H1 (cell line): ENCODE results near the gene PPP6R1. TPM values are rescaled to one million over a fixed set of nuclear protein-coding genes. Genes with fewer than 3 reads are reported as not detected.

ENCODE experiments used
- CTCF ChIA-PET: fragments of 300-600 bp; sonication (Branson Sonifier 250); formaldehyde crosslinking; loops from one replicate; lab custom pipeline; 2021; ENCODE audit not compliant: partially characterized antibody; lab: Charles Lee
- POLR2A ChIA-PET: fragments of 300-600 bp; sonication (Branson Sonifier 250); formaldehyde crosslinking; loops from one replicate; lab custom pipeline; 2021; ENCODE audit warnings: inconsistent platforms; ENCODE audit not compliant: partially characterized antibody; lab: Charles Lee
- DNase-seq, 2 experiments: peaks; one replicate each; pipeline versions ENCODE4 v3.0.0 to v3.0.0-alpha.2; 2010 to 2022; ENCODE audit warnings: low spot score in 2 of 2, low read depth in 1 of 2, mixed read lengths in 1 of 2
- FAIRE-seq: peaks from 2 replicates; lab custom pipeline; 2011; peaks lifted over from hg19 to GRCh38; lab: Jason Lieb, UNC
- H2AFZ ChIP-seq: 2 replicates; pipeline ENCODE4 v1.8.1; 2012; ENCODE audit warnings: low read length, inconsistent platforms
- H2AK5ac ChIP-seq: 2 replicates; pipeline ENCODE4 v1.6.1; 2013; ENCODE audit warnings: low read depth, low read length
- H2BK120ac ChIP-seq: replicated peaks from 2 replicates; pipeline ENCODE3; 2013; ENCODE audit warnings: low read depth, low read length, inconsistent platforms
- H2BK12ac ChIP-seq: 2 replicates; pipeline ENCODE4 v1.6.1; 2013; ENCODE audit warnings: low read depth, low read length
- H2BK15ac ChIP-seq: 2 replicates; pipeline ENCODE4 v1.6.1; 2013; ENCODE audit warnings: low read length
- H2BK20ac ChIP-seq: 2 replicates; pipeline ENCODE4 v1.6.1; 2013; ENCODE audit warnings: low read length
- H2BK5ac ChIP-seq: 2 replicates; pipeline ENCODE4 v1.6.1; 2013; ENCODE audit warnings: low read depth, low read length
- H3K14ac ChIP-seq: 2 replicates; pipeline ENCODE4 v1.6.1; 2013; ENCODE audit warnings: inconsistent platforms; ENCODE audit not compliant: insufficient read length
- H3K18ac ChIP-seq: 2 replicates; pipeline ENCODE4 v1.6.1; 2013; ENCODE audit warnings: low read length; ENCODE audit errors: extremely low read depth
- H3K23ac ChIP-seq: 2 replicates; pipeline ENCODE4 v1.6.1; 2013; ENCODE audit warnings: inconsistent platforms; ENCODE audit not compliant: insufficient read length
- H3K23me2 ChIP-seq: 2 replicates; pipeline ENCODE4 v1.6.1; 2013; ENCODE audit warnings: low read depth, low read length
- H3K27ac ChIP-seq: 2 replicates; pipeline ENCODE4 v1.6.1; 2011; ENCODE audit warnings: low read depth, low read length, inconsistent platforms
- H3K27me3 ChIP-seq, 4 experiments: replicated peaks in 1 of 4; 1 replicate in 1 of 4; 2 replicates in 3 of 4; pipeline versions ENCODE4 v1.6.1 to v1.8.1; 2011 to 2013; ENCODE audit warnings: low read length in 3 of 4, mild to moderate bottlenecking in 3 of 4, inconsistent platforms in 2 of 4, mixed read lengths in 2 of 4, moderate library complexity in 1 of 4; ENCODE audit not compliant: control insufficient read depth in 3 of 4, insufficient read depth in 3 of 4; ENCODE audit errors: extremely low read depth in 1 of 4
- H3K36me3 ChIP-seq, 4 experiments: 2 replicates each; pipeline versions ENCODE4 v1.6.1 to v1.8.1; 2011 to 2013; ENCODE audit warnings: mild to moderate bottlenecking in 4 of 4, low read length in 3 of 4, moderate library complexity in 2 of 4, control low read depth in 1 of 4, inconsistent platforms in 1 of 4; ENCODE audit not compliant: insufficient read depth in 4 of 4, control insufficient read depth in 2 of 4
- H3K4ac ChIP-seq: replicated peaks from 2 replicates; pipeline ENCODE3; 2013; ENCODE audit warnings: low read length, low read depth, mixed read lengths, inconsistent platforms; ENCODE audit not compliant: insufficient read length
- H3K4me1 ChIP-seq, 4 experiments: replicated peaks in 1 of 4; 1 replicate in 1 of 4; 2 replicates in 3 of 4; pipeline versions ENCODE4 v1.6.1 to v1.8.1; 2011 to 2013; ENCODE audit warnings: low read length in 3 of 4, inconsistent platforms in 2 of 4, mixed read lengths in 1 of 4; ENCODE audit not compliant: insufficient read depth in 4 of 4, control insufficient read depth in 3 of 4
- H3K4me2 ChIP-seq, 2 experiments: 2 replicates each; pipeline versions ENCODE4 v1.6.1 to v1.8.1; 2011 to 2013; ENCODE audit warnings: low read depth in 2 of 2, low read length in 2 of 2, control low read depth in 1 of 2, inconsistent platforms in 1 of 2, mild to moderate bottlenecking in 1 of 2; ENCODE audit not compliant: insufficient read depth in 1 of 2
- H3K4me3 ChIP-seq, 4 experiments: fragments of 200-600, 300-600 bp in 1 of 4; sonication (generic), shearing (Covaris generic), sonication (Bioruptor Twin) in 1 of 4; 2 replicates each; pipeline versions ENCODE4 v1.5.1 to v1.8.1; 2011 to 2016; ENCODE audit warnings: low read length in 4 of 4, low read depth in 3 of 4, control low read depth in 2 of 4, inconsistent platforms in 2 of 4, mild to moderate bottlenecking in 2 of 4, mixed read lengths in 1 of 4, moderate library complexity in 1 of 4; ENCODE audit not compliant: insufficient read depth in 2 of 4; ENCODE audit errors: extremely low read depth in 1 of 4
- H3K56ac ChIP-seq: replicated peaks from 2 replicates; pipeline ENCODE3; 2013; ENCODE audit warnings: low read depth, mild to moderate bottlenecking, mixed read lengths, low read length, inconsistent platforms; ENCODE audit not compliant: insufficient read length
- H3K79me1 ChIP-seq: 2 replicates; pipeline ENCODE4 v1.6.1; 2013; ENCODE audit warnings: low read depth, low read length, control low read depth
- H3K79me2 ChIP-seq, 2 experiments: 2 replicates each; pipeline versions ENCODE4 v1.6.1 to v1.8.1; 2012 to 2013; ENCODE audit warnings: low read length in 2 of 2, mild to moderate bottlenecking in 2 of 2, inconsistent platforms in 1 of 2; ENCODE audit not compliant: insufficient read depth in 2 of 2, control insufficient read depth in 1 of 2
- H3K9ac ChIP-seq, 4 experiments: replicated peaks in 1 of 4; 1 replicate in 1 of 4; 2 replicates in 3 of 4; pipeline versions ENCODE4 v1.6.1 to v1.8.1; 2011 to 2013; ENCODE audit warnings: low read depth in 3 of 4, low read length in 3 of 4, control low read depth in 2 of 4, mild to moderate bottlenecking in 2 of 4, moderate library complexity in 2 of 4, inconsistent platforms in 1 of 4; ENCODE audit errors: extremely low read depth in 1 of 4
- H3K9me3 ChIP-seq, 2 experiments: 2 replicates each; pipeline versions ENCODE4 v1.6.1 to v1.8.1; 2012 to 2013; ENCODE audit warnings: mild to moderate bottlenecking in 2 of 2, moderate library complexity in 2 of 2, control low read depth in 1 of 2, inconsistent platforms in 1 of 2, low read depth in 1 of 2, low read length in 1 of 2, mixed read lengths in 1 of 2; ENCODE audit not compliant: insufficient read depth in 2 of 2
- H4K20me1 ChIP-seq, 2 experiments: replicated peaks in 1 of 2; 2 replicates each; pipeline versions ENCODE3 to v1.8.1; 2011 to 2013; ENCODE audit warnings: inconsistent platforms in 2 of 2, low read length in 2 of 2, mild to moderate bottlenecking in 1 of 2; ENCODE audit not compliant: insufficient read depth in 2 of 2, control insufficient read depth in 1 of 2
- H4K5ac ChIP-seq: 2 replicates; pipeline ENCODE4 v1.6.1; 2013; ENCODE audit warnings: low read length, low read depth, mixed read lengths, inconsistent platforms; ENCODE audit not compliant: insufficient read length
- H4K8ac ChIP-seq: 2 replicates; pipeline ENCODE4 v1.8.0; 2013; ENCODE audit warnings: mild to moderate bottlenecking, moderate library complexity, low read length, inconsistent platforms; ENCODE audit not compliant: insufficient read depth; ENCODE audit errors: extremely low read depth
- H4K91ac ChIP-seq: replicated peaks from 2 replicates; pipeline ENCODE3; 2013; ENCODE audit warnings: low read length, mixed read lengths, inconsistent platforms; ENCODE audit not compliant: insufficient read length
- BACH1 ChIP-seq: IDR thresholded peaks from 2 replicates; pipeline ENCODE4 v1.6.1; 2012; ENCODE audit warnings: low read length, improper control_type of control experiment
- BRCA1 ChIP-seq: IDR thresholded peaks from 2 replicates; pipeline ENCODE4 v1.6.1; 2012; ENCODE audit warnings: low read depth, low read length, improper control_type of control experiment
- EGR1 ChIP-seq: IDR thresholded peaks from 2 replicates; pipeline ENCODE4 v1.6.1; 2011; ENCODE audit warnings: low read depth, low read length, borderline replicate concordance
- GTF2F1 ChIP-seq: IDR thresholded peaks from 2 replicates; pipeline ENCODE4 v1.6.1; 2012; ENCODE audit warnings: low read depth, low read length, improper control_type of control experiment, borderline replicate concordance
- HDAC6 ChIP-seq: IDR thresholded peaks from one replicate; pipeline ENCODE4 v1.7.1; 2012; ENCODE audit warnings: low read depth, mild to moderate bottlenecking, inconsistent platforms, low read length, moderate library complexity
- MAFK ChIP-seq: IDR thresholded peaks from 2 replicates; pipeline ENCODE4 v1.6.1; 2012; ENCODE audit warnings: low read depth, mild to moderate bottlenecking, improper control_type of control experiment, low read length
- NRF1 ChIP-seq: IDR thresholded peaks from 2 replicates; pipeline ENCODE4 v1.6.1; 2011; ENCODE audit warnings: mild to moderate bottlenecking, low read depth, low read length, improper control_type of control experiment
- RFX5 ChIP-seq: IDR thresholded peaks from 2 replicates; pipeline ENCODE4 v1.6.1; 2011; ENCODE audit warnings: low read depth, low read length, improper control_type of control experiment, borderline replicate concordance
- SP1 ChIP-seq: IDR thresholded peaks from 2 replicates; pipeline ENCODE4 v1.6.1; 2011; ENCODE audit warnings: low read depth, low read length
- SP4 ChIP-seq: IDR thresholded peaks from 2 replicates; pipeline ENCODE4 v1.6.1; 2012; ENCODE audit warnings: low read length, inconsistent platforms
- WGBS, 2 experiments: shearing (Covaris generic) in 1 of 2; methylation state at CpG; one replicate each; pipeline versions ENCODE4 v1.1.6 to v1.1.7; 2013 to 2015; ENCODE audit warnings: low lambda C conversion rate in 2 of 2, mixed read lengths in 2 of 2, inconsistent platforms in 1 of 2, low coverage in 1 of 2, missing lambda C conversion rate in 1 of 2; ENCODE audit not compliant: insufficient replicate concordance in 2 of 2, insufficient coverage in 1 of 2, insufficient read length in 1 of 2; ENCODE audit errors: extremely low coverage in 1 of 2, missing lambda C conversion rate in 1 of 2; 5-methylcytosine and 5-hydroxymethylcytosine counted together
- polyA plus RNA-seq, 7 experiments: library from polyadenylated mRNA; depleted of rRNA in 3 of 7; stranded (reverse) in 5 of 7; unstranded in 2 of 7; fragments of >200 nt in 5 of 7; fragments of 200-250 nt in 2 of 7; gene quantifications; 1 replicate in 5 of 7; 2 replicates in 1 of 7; 4 replicates in 1 of 7; pipeline versions ENCODE4 v1.2.1 to v1.2.3, GENCODE V29; 2011 to 2013; ENCODE audit warnings: missing spikeins in 2 of 7, mixed read lengths in 2 of 7
- total RNA-seq: library from RNA; stranded (reverse); fragmentation: NEBNext Ultra II Directional; extraction: Animal tissue kit (Norgen Biotek cat#: 25700); gene quantifications from 2 replicates; pipeline ENCODE4 v1.2.1, GENCODE V29; 2021

PPP6R1 gene
- total and polyA plus RNA-seq, 2 of the 8 experiments (the other 6 are each of a cell fraction or from before 2014, with no cell fraction given): 36.4 to 74.4 TPM

DNA sequence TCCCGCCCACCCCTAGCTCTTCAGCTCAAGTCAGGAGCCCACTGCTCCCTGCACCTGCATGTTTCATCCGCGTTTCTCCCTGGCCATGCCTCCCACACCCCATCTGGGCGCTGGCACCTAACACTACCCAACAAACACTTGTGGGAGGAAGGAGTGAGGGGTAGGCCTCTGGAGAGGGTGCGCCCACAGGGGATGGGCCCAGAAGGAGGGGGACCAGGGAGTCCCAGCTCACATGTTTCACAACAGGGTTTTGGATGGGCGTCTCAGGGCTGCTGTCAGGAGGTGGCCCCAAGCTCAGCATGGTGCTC, 18.1 kb downstream of the PPP6R1 start:
- H4K91ac ChIP-seq: no peak overlapping the region
- H3K27ac ChIP-seq: no peak overlapping the region
- no peak overlapping the region for H3K56ac ChIP-seq
- H2BK5ac ChIP-seq: no peak overlapping the region
- H3K14ac ChIP-seq: no peak overlapping the region
- H3K23me2 ChIP-seq: no peaks in the 10 kb centered on the region
- no peak for TF ChIP-seq BACH1
- TF ChIP-seq EGR1: no peak
- no peak for TF ChIP-seq SP4
- no peak for TF ChIP-seq HDAC6
- no peak for TF ChIP-seq GTF2F1
- no peak for TF ChIP-seq RFX5
- TF ChIP-seq NRF1: no peak
- no peak for TF ChIP-seq SP1
- no peak for TF ChIP-seq MAFK
- TF ChIP-seq BRCA1: no peak
- H3K23ac ChIP-seq: no peak overlapping the region
- no peak overlapping the region for H4K5ac ChIP-seq
- peaks cover 0 to 16% of the 10 kb centered on the region in 2 experiments for H4K20me1 ChIP-seq
- H3K4me3 ChIP-seq: no peak overlapping the region
- no peak overlapping the region for H2AK5ac ChIP-seq
- H3K79me2 ChIP-seq: no peaks in the 10 kb centered on the region
- no peak overlapping the region for H2BK20ac ChIP-seq
- ChIA-PET POLR2A (interaction anchor here (0.7 to 2.1 kb wide), 5 partner anchors 13 to 147 kb away, joined by 3 to 7 read pairs (median 4); no protein-coding TSS in a partner anchor), CTCF (interaction anchor here (1.1 to 8.4 kb wide), 4 partner anchors 10 to 100 kb away, joined by 4 to 32 read pairs (median 5); no protein-coding TSS in a partner anchor)
- H2BK15ac ChIP-seq: no peak overlapping the region
- no peak for DNase-seq
- no peak for FAIRE-seq
- H3K27me3 ChIP-seq: no peaks in the 10 kb centered on the region
- no peak overlapping the region for H3K4me2 ChIP-seq
- 94% methylated on average over 6 of the region's 6 CpGs; no CpG with 5 or more reads in 1 of the 2 experiments for WGBS, 2 experiments
- H3K4me1 ChIP-seq: no peaks in the 10 kb centered on the region
- H2BK120ac ChIP-seq: no peak overlapping the region
- no peak overlapping the region for H3K4ac ChIP-seq
- no peak overlapping the region for H2BK12ac ChIP-seq
- no peaks in the 10 kb centered on the region for H3K9me3 ChIP-seq
- H4K8ac ChIP-seq: no peak overlapping the region
- no peaks in the 10 kb centered on the region; the same call in 1 of the 2 replicates for H3K79me1 ChIP-seq
- H2AFZ ChIP-seq: no peak overlapping the region
- peaks cover 15 to 65% (median 51%) of the 10 kb centered on the region in 4 experiments for H3K36me3 ChIP-seq
- H3K18ac ChIP-seq: no peak overlapping the region
- H3K9ac ChIP-seq: no peak overlapping the region
